Stimulated activated CD4-positive, alpha-beta T cell treated with anti-CD3 and anti-CD28 coated beads, TNF-alpha, amount 100 ng/mL, for 48 hours (primary cell): ENCODE data around the gene CPB1.
"Not testable (repeated sequence)": the region's sequence is repeated elsewhere in the genome, so short reads cannot be mapped to it uniquely, and the experiment has no call there.

Source experiments
- DNase-seq, 3 donors: peaks; one replicate each; pipeline ENCODE4 v3.0.0-alpha.2; 2020; ENCODE audit warnings: low read depth in 3 of 3

The CPB1 gene

GRCh38 chr3:148827585-148827984 is at the start of gene CPB1:
Gene CPB1, plus strand, starts transcription at chr3:148827811. Its CDS starts 13 bp downstream, at chr3:148827824.
- no peak for DNase-seq

GRCh38 chr3:148778926-148779325 is 48.7 kb upstream of the CPB1 start:
- DNase-seq: no peak

- DNase-seq: not testable (repeated sequence)
Measured at GRCh38 chr3:148785026-148785425, 42.6 kb upstream of the CPB1 start.

- DNase-seq: not testable (repeated sequence)
Measured at GRCh38 chr3:148786159-148786558, 41.5 kb upstream of the CPB1 start.

GRCh38 chr3:148789146-148789545 is 38.5 kb upstream of the CPB1 start:
- no peak for DNase-seq

- no peak for DNase-seq
Measured at GRCh38 chr3:148789906-148790305, 37.7 kb upstream of the CPB1 start.

- no peak for DNase-seq
Measured at GRCh38 chr3:148790370-148790769, 37.2 kb upstream of the CPB1 start.

- DNase-seq: no peak
Measured at GRCh38 chr3:148790851-148791735, 36.5 kb upstream of the CPB1 start.

- DNase-seq: no peak
Measured at GRCh38 chr3:148791920-148792319, 35.7 kb upstream of the CPB1 start.

GRCh38 chr3:148792516-148792915 is 35.1 kb upstream of the CPB1 start:
- no peak for DNase-seq

- no peak for DNase-seq
Measured at GRCh38 chr3:148796799-148797198, 30.8 kb upstream of the CPB1 start.

- DNase-seq: no peak
Measured at GRCh38 chr3:148797795-148798194, 29.8 kb upstream of the CPB1 start.

- no peak for DNase-seq
Measured at GRCh38 chr3:148800414-148800813, 27.2 kb upstream of the CPB1 start.

GRCh38 chr3:148809835-148810234 is 17.8 kb upstream of the CPB1 start:
- DNase-seq: no peak

GRCh38 chr3:148815316-148816110 is 12.1 kb upstream of the CPB1 start:
- no peak for DNase-seq

- no peak for DNase-seq
Measured at GRCh38 chr3:148816427-148816826, 11.2 kb upstream of the CPB1 start.

- DNase-seq: no peak
Measured at GRCh38 chr3:148816981-148817525, 10.6 kb upstream of the CPB1 start.

- no peak for DNase-seq
Measured at GRCh38 chr3:148820361-148821245, 7.0 kb upstream of the CPB1 start.

GRCh38 chr3:148823026-148823425 is 4.6 kb upstream of the CPB1 start:
- DNase-seq: no peak

GRCh38 chr3:148825476-148825875 is 2.1 kb upstream of the CPB1 start:
- no peak for DNase-seq

GRCh38 chr3:148828136-148828690 is 602 bp downstream of the CPB1 start:
- no peak for DNase-seq
